ENCODE data around the gene NPIPB2. TPM values are rescaled to one million over a fixed set of nuclear protein-coding genes. Genes with fewer than 3 reads are reported as not detected.

NPIPB2 gene
- total RNA-seq, 1 donor from 2014 or later = 1.8 TPM

DNA sequence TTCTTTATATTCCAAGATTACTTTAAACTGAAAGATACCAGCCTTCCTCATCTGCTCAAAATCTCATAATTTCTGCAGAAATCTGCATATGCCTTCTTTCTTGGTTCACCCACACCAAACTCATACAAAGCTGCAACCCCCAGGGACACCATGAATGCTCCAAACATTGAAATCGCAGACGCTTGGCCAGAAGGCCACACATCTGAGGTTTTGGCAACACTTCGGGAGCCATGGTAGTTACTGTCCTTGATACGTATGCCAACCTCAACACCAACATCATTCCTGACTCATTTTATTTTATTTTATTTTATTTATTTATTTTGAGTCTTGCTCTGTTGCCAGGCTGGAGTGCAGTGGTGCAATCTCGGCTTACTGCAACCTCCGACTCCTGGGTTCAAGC, 37.9 kb downstream of the NPIPB2 start:
- no peak for DNase-seq (ENCODE audit: low read depth in 2 of 2)

GRCh38 chr16:11901091-11901490, 40.8 kb downstream of the NPIPB2 start:
- DNase-seq (ENCODE audit: low read depth in 2 of 2) = peak in 1 of 2 donors; percentile 59

GRCh38 chr16:11896486-11897176, 45.2 kb downstream of the NPIPB2 start:
- peak; percentile 45 to 80 for DNase-seq (ENCODE audit: low read depth in 2 of 2)

DNA sequence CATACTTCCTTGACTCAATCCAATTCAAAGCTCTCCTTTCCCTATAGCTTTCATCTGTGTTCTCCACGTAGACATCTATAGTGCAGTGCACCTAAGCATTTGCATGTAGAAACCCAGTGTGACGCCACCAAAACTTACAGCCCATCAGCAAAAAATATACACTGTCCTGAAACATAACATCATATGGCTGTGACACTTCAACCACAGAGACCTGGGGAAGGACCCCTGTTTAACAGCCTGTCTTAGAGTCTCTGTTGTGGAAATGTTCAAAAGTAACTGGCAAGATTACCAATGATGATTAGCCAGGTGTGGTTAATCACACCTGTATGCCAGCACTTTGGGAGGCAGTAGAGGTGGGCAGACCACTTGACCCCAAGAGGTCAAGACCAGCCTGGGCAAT, 48.3 kb downstream of the NPIPB2 start:
- DNase-seq (ENCODE audit: low read depth in 2 of 2) = no peak

- DNase-seq (ENCODE audit: low read depth in 2 of 2) = no peak
Observed at GRCh38 chr16:11892761-11893160, 49.1 kb downstream of the NPIPB2 start.

DNA sequence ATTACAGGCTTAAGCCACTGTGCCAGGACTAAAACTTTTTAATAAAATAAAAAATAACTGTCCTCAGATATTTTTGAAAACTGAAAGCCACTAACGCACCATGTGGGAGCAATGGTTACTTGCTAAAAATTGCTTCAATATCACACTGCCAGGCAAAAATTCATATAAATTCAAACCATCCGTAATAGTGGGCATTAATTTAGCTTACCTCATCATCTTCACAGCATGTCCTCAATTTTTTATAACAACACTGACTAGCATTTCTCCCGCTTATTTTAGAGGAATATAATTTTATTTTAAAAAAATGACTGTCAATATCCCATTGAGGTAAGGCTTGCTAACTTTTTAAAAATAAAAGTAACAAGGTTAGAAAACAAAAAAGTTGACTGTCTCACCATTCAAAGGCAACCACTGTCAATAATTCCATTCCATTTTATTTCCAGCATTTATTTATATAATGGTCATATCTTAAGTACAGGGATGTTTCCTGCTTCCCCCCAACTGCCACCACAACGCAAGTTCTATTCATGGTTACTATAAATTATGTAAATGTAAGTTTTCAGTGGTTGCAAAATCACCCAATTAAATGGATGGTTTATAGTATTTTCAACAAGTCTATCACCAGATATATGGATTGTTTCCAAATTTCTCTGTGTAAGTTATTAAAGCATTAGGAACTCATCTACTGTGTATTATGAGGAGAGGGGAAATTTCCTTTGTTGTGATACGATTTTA, 51.4 kb downstream of the NPIPB2 start:
- no peak for DNase-seq (ENCODE audit: low read depth in 2 of 2)

- no peak for DNase-seq (ENCODE audit: low read depth in 2 of 2)
Observed at GRCh38 chr16:11886881-11887280, 55.0 kb downstream of the NPIPB2 start.

GRCh38 chr16:11884035-11884434, 57.8 kb downstream of the NPIPB2 start:
- no peak for DNase-seq (ENCODE audit: low read depth in 2 of 2)

- no peak for DNase-seq (ENCODE audit: low read depth in 2 of 2)
Observed at GRCh38 chr16:11880007-11880406, 61.8 kb downstream of the NPIPB2 start.

GRCh38 chr16:11877374-11877773, 64.5 kb downstream of the NPIPB2 start:
- DNase-seq (ENCODE audit: low read depth in 2 of 2) = no peak

Other genes starting within 250 kb of the NPIPB2 start
- gene TXNDC11, start 199.2 kb downstream of the NPIPB2 start, total RNA-seq = 23.8 and 32.7 TPM in 2 replicates
- 35.1 and 53.2 TPM in 2 replicates for gene ZC3H7A, start 144.8 kb downstream of the NPIPB2 start, total RNA-seq
- gene RSL1D1, start 90.5 kb downstream of the NPIPB2 start, total RNA-seq = 23.4 and 29.2 TPM in 2 replicates
- 32.1 and 34.0 TPM in 2 replicates for gene GSPT1, start 26.1 kb downstream of the NPIPB2 start, total RNA-seq
- gene TNFRSF17, start 23.2 kb upstream of the NPIPB2 start, total RNA-seq = not detected in 2 replicates
- gene SNX29, start 34.7 kb upstream of the NPIPB2 start, total RNA-seq = 6.8 and 7.5 TPM in 2 replicates

All from lung microvascular endothelial cell (primary cell).